Measurements from ENCODE around the gene ZNHIT2. TPM values are rescaled to one million over a fixed set of nuclear protein-coding genes. Genes with fewer than 3 reads are reported as not detected.

The ZNHIT2 gene
- total and polyA plus RNA-seq, 10 of the 15 experiments (the other 5 are each of a cell fraction or from before 2014, with no cell fraction given) = 0.24 to 20.4 (median 15.5) TPM; not detected in 1

DNA sequence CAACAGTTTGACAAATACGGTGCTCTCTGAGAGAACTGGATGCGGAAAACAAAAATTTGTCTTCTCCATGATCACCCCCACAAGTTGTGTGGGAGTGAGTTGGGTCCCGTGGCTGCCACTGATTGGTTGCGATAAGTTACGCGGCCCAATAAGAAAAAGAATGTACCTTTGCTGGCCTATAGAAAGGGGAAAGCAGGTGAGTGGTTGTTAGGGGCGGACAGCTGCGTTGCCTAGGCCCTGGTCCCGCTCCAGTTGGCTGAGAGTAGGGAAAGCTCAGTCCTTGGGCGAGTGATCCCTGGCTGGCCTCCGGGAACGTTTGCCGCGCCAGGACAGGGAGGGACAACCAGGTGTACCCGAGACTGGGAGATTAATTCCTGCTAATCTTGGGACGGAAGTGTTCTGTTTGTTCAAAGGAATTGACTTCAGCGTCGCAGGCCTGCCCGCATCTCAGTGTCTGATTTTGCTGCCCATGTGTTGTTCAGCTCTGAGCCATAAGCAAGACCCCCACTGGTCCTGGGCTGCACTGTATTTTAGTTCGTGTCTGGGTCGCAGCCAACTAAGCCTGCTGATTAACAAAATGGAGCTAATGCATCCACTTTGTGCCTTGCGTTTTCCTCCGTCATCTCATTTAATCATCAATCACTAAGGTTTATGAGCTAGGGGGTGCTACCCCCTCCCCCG lies 17.6 kb upstream of the ZNHIT2 start:
- H2AFZ ChIP-seq (ENCODE audit: control insufficient read depth, low read depth, low read length) = peak overlapping the region; percentile 97
- TSS peak; percentile 93 for BruUV-seq (replicated peaks)
- SMC1A ChIA-PET (ENCODE audit: uncharacterized antibody, unreplicated experiment) = interaction anchor here (0.7 to 2.4 kb wide), 12 partner anchors 10 to 287 kb away, joined by 3 to 13 read pairs (median 6); partner anchors contain the start of genes FAU, MRPL49 and ZNHIT2
- FAIRE-seq (peak; percentile 96), ATAC-seq (peak; percentile 91), DNase-seq (ENCODE audit: low read depth, low spot score) (no peak)
- RAD21 ChIA-PET (ENCODE audit: unreplicated experiment) = interaction anchor here (0.5 to 3.0 kb wide), 11 partner anchors 12 to 287 kb away, joined by 3 to 25 read pairs (median 4); partner anchors contain the start of genes ARL2, CAPN1, DPF2 and FAU
- POLR2A ChIA-PET = interaction anchor here (0.6 to 3.1 kb wide), 24 partner anchors 9 to 356 kb away, joined by 3 to 28 read pairs (median 4); partner anchors contain the start of genes CAPN1, CDCA5, FAU and MRPL49
- peak overlapping the region; percentile 96 for H3K9ac ChIP-seq (ENCODE audit: control insufficient read depth, insufficient read depth, low read length)
- H3K79me2 ChIP-seq (ENCODE audit: control insufficient read depth, insufficient read depth, low read length) = peaks cover 44% of the 10 kb centered on the region
- H3K27me3 ChIP-seq (replicated peaks in 1 of 2; ENCODE audit: control insufficient read depth in 2 of 2, insufficient read depth in 2 of 2, low read length in 1 of 2) = no peaks in the 10 kb centered on the region
- H3K4me2 ChIP-seq (ENCODE audit: control insufficient read depth, insufficient read depth) = peak overlapping the region; percentile 98
- H3K36me3 ChIP-seq (ENCODE audit: control insufficient read depth in 2 of 2, insufficient read depth in 2 of 2, low read length in 1 of 2) = peaks cover 10 to 13% of the 10 kb centered on the region in 2 experiments; a peak in 3 of 4 replicates
- 0 out of 2 replicates have a peak, but pooled peaks cover 4% of the 10 kb centered on the region for H4K20me1 ChIP-seq (ENCODE audit: control insufficient read depth, insufficient read depth)
- 2% methylated on average over 24 of the region's 24 CpGs for WGBS (ENCODE audit: insufficient coverage, insufficient replicate concordance, low lambda C conversion rate, missing lambda C conversion rate)
- H3K27ac ChIP-seq (ENCODE audit: control insufficient read depth, insufficient read depth) = peak overlapping the region; percentile 99
- peaks cover 21% of the 10 kb centered on the region for H3K4me1 ChIP-seq (ENCODE audit: control insufficient read depth, insufficient read depth, low read length)
- H3K4me3 ChIP-seq = peak overlapping the region; percentile 99
- in situ Hi-C loops (cut with MboI) = no loop called here
- no peaks in the 10 kb centered on the region for H3K9me3 ChIP-seq (replicated peaks; ENCODE audit: control insufficient read depth, insufficient read depth, low read length)
- CTCF ChIA-PET = interaction anchor here (0.6 to 6.7 kb wide), 12 partner anchors 11 to 290 kb away, joined by 3 to 40 read pairs (median 5); partner anchors contain the start of genes CAPN1, CDC42BPG, CDC42EP2 and FAU
- intact Hi-C loops (cut with micrococcal nuclease; ENCODE audit: unreplicated experiment) = loop anchor here (5.0 to 10.0 kb wide), 2 partner anchors 47 to 120 kb away; partner anchors contain the start of gene CAPN1
- peak; percentile 48; the same call in 1 of the 2 replicates for TF ChIP-seq CREB1 (IDR thresholded peaks at IDR 0.05; ENCODE audit: low read depth)
- peak; percentile 65 to 81 for TF ChIP-seq IKZF2 (IDR thresholded peaks at IDR 0.05)
- no peak for TF ChIP-seq TBL1XR1 (IDR thresholded peaks at IDR 0.05; ENCODE audit: low read depth, low read length)
- TF ChIP-seq CHD2 (IDR thresholded peaks at IDR 0.05; ENCODE audit: borderline replicate concordance, low read depth, low read length) = peak; percentile 61; the same call in 1 of the 2 replicates
- TF ChIP-seq SUPT20H (IDR thresholded peaks at IDR 0.05; ENCODE audit: borderline replicate concordance, control insufficient read depth, low read depth, low read length) = no peak
- TF ChIP-seq SIX5 (IDR thresholded peaks at IDR 0.05; ENCODE audit: low read depth, low read length, severe bottlenecking) = peak; percentile 34
- peak; percentile 60; the same call in 1 of the 2 replicates for TF ChIP-seq FOXM1 (IDR thresholded peaks at IDR 0.05; ENCODE audit: low read depth, low read length)
- TF ChIP-seq RAD51 (IDR thresholded peaks at IDR 0.05) = 0 out of 2 replicates have a peak, but pooled peaks have one; percentile 50
- TF ChIP-seq, protein P1, sequence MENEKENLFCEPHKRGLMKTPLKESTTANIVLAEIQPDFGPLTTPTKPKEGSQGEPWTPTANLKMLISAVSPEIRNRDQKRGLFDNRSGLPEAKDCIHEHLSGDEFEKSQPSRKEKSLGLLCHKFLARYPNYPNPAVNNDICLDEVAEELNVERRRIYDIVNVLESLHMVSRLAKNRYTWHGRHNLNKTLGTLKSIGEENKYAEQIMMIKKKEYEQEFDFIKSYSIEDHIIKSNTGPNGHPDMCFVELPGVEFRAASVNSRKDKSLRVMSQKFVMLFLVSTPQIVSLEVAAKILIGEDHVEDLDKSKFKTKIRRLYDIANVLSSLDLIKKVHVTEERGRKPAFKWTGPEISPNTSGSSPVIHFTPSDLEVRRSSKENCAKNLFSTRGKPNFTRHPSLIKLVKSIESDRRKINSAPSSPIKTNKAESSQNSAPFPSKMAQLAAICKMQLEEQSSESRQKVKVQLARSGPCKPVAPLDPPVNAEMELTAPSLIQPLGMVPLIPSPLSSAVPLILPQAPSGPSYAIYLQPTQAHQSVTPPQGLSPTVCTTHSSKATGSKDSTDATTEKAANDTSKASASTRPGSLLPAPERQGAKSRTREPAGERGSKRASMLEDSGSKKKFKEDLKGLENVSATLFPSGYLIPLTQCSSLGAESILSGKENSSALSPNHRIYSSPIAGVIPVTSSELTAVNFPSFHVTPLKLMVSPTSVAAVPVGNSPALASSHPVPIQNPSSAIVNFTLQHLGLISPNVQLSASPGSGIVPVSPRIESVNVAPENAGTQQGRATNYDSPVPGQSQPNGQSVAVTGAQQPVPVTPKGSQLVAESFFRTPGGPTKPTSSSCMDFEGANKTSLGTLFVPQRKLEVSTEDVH (IDR thresholded peaks at IDR 0.05; ENCODE audit: low read depth, partially characterized antibody) = peak; percentile 13
- no peak for TF ChIP-seq CHD4 (IDR thresholded peaks at IDR 0.05)
- no peak for TF ChIP-seq SRF (IDR thresholded peaks at IDR 0.05; ENCODE audit: low read depth in 2 of 2, low read length in 2 of 2)
- peak; percentile 50; the same call in 1 of the 2 replicates for TF ChIP-seq PAX5 (IDR thresholded peaks at IDR 0.05; ENCODE audit: borderline replicate concordance, low read depth, low read length)
- no peak for TF ChIP-seq NFIC (IDR thresholded peaks at IDR 0.05; ENCODE audit: low read depth, low read length)
- TF ChIP-seq NFYA (IDR thresholded peaks at IDR 0.05; ENCODE audit: borderline replicate concordance, low read depth, low read length) = peak; percentile 33; the same call in 1 of the 2 replicates
- no peak for TF ChIP-seq FOXK2 (IDR thresholded peaks at IDR 0.05)
- TF ChIP-seq RFX5 (IDR thresholded peaks at IDR 0.05; ENCODE audit: low read depth, low read length) = peak; percentile 94
- TF ChIP-seq, protein P2, sequence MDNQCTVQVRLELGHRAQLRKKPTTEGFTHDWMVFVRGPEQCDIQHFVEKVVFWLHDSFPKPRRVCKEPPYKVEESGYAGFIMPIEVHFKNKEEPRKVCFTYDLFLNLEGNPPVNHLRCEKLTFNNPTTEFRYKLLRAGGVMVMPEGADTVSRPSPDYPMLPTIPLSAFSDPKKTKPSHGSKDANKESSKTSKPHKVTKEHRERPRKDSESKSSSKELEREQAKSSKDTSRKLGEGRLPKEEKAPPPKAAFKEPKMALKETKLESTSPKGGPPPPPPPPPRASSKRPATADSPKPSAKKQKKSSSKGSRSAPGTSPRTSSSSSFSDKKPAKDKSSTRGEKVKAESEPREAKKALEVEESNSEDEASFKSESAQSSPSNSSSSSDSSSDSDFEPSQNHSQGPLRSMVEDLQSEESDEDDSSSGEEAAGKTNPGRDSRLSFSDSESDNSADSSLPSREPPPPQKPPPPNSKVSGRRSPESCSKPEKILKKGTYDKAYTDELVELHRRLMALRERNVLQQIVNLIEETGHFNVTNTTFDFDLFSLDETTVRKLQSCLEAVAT (IDR thresholded peaks at IDR 0.05) = 0 out of 2 replicates have a peak, but pooled peaks have one; percentile 54
- peak; percentile 59 for TF ChIP-seq FOS (IDR thresholded peaks at IDR 0.05; ENCODE audit: borderline replicate concordance, extremely low read depth, insufficient read length)
- TF ChIP-seq PAX8 (IDR thresholded peaks at IDR 0.05) = no peak

Data from GM12878 (cell line).